Cardiac septum (tissue), 1 donor: Measurements from ENCODE around the gene JUND. TPM values are rescaled to one million over a fixed set of nuclear protein-coding genes. Genes with fewer than 3 reads are reported as not detected.
"Not testable (repeated sequence)": the region's sequence is repeated elsewhere in the genome, so short reads cannot be mapped to it uniquely, and the experiment has no call there.

ENCODE experiments used
- DNase-seq: peaks from one replicate; pipeline ENCODE4 v3.0.0-alpha.2; 2020; ENCODE audit warnings: low spot score
- intact Hi-C: fragments of 100-400 bp; cut with DNase I; formaldehyde crosslinking; loops from one replicate; pipeline ENCODE4 v1.14.0; 2022
- long read RNA-seq: library from polyadenylated mRNA; unstranded; transcript quantifications from one replicate; pipeline ENCODE4 v2.0.0, GENCODE V29; 2021
- total RNA-seq: library from RNA; stranded (reverse); fragmentation: NEBNext Ultra II Directional; extraction: Animal tissue kit (Norgen Biotek cat#: 25700); gene quantifications from one replicate; pipeline ENCODE4 v1.2.1, GENCODE V29; 2021
- donor health status: DM: no; HTN: no; CAD: no.

The JUND gene
- total RNA-seq, result 140 TPM
- long read RNA-seq, transcript JUND-201 (1 exons, 1,863 nt), result major isoform, 575 of 575 reads
- long read RNA-seq, partial matches to known transcripts, result 0 of 575 reads
- long read RNA-seq, other reads (novel, unspliced or antisense), result 0 of 575 reads

DNA sequence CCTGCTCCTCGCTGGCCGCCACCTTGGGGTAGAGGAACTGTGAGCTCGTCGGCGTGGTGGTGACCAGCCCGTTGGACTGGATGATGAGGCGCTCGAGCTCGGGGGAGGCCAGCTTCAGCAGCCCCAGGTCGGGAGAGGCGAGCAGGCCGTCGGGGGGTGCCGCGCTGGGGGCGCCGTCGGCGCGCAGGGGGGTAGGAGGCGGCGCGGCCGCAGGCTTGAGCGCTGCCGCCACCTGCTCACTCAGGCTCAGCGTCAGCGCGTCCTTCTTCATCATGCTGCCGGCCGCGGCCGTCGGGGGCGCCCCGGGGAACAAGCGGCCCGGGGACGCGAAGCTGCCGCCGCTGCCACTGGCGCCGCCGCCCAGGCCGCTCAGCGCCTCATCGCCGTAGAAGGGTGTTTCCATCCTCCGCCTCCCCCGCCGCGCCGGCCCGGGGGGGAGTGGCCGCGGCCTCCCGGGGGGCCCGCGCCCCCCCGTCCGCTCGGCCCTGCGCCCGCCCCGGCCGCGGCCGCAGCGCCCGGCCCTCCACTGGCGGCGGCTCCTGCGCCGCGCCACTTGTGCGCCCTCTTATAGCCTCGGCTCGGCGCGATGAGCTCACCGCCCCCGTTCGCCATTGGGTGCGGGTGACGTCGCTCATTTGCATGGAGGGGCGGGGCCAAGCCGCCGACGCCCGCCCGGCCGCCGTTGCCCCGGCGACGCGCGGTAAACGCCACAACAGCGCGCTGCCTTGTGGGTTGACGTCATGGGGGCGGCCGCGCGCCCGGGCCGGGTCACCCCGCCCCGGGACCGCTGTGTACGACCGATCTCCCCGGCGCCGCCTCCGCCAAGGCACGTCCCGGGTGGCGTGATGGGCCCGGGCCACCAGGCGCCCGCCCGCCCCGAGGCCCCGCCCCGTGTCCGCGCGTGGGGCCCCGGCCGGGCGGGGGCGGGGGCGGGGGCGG is at the start of gene JUND:
Gene JUND, minus strand, starts transcription at position 541 of the 939 bp plus-strand sequence. Its CDS starts 138 bp downstream, at position 403.
- DNase-seq, result peak; percentile 98

DNA sequence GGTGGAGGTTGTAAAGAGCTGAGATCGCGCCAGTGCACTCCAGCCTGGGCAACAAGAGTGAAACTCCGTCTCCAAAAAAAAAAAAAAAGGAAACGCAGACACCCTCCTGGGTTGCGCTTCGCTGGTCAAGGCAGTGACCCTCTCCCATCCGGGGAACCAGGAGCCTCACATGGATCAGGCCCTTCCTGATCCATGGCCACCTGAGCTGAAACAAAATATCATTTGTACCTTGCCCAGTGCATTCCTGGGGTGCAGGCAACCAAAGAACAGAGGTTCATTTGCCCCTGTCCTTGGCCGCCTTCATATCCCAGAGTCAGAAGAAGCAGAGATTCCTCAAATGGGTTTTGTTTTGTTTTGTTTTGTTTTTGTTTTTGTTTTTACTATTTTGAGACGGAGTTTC is 49.4 kb upstream of the JUND start:
- intact Hi-C loops, result no loop called here

More for the DNA sequence above, at the start of gene JUND:
- intact Hi-C loops, result loop anchor here (1.0 kb wide), 1 partner anchor 23 kb away; no protein-coding TSS in a partner anchor

DNA sequence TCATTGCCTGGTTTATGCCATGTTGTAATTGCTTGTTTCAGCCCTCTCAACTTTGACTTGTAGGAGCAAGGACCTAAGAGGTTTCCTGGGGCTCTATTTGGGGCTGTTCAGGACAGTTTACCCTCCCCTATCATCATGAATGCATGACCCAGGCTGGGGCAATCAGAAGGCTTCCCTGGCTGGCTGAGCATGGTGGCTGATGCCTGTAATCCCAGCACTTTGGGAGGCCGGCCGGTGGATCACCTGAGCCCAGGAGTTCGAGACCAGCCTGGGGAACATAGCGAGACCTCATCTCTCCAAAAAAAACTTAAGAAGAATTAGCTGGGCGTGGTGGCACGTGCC is 47.6 kb upstream of the JUND start:
- intact Hi-C loops, result loop anchor here (10.0 kb wide), 1 partner anchor 214 kb away; no protein-coding TSS in a partner anchor
- no peak for DNase-seq

More for the DNA sequence above, 49.4 kb upstream of the JUND start:
- no peak for DNase-seq

DNA sequence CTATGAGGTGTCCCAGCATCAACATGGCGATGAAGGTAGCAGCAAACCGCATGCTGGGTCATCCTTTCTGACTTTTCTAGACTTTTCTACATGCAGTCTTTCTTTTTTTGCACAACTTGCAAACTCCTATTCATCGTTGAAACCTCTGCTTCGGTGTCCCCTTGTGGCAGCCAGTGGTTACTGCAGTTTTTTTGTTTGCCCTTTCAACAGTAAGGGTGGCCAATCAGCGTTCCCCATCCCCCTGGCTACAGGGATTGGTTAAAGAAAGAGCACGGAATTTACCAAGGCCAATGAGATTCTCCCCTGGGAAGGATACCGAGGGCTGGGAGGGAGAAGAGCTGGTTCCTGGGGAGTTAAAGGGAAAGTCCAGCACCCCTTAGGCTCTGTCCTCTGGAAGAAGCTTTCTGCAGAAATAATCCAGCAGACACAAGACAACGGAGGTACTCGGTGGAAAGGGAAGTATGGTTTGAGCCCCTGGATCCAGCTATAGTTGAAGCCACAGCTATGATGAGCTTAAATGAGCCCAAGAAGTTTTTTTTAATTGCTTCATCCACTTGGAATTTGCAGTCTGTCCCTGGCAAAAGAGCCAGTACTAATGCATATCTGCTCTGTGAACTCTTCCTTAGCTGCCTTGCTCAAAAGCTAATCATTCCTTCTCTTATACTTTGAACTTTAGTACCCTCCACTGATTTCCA is 47.1 kb upstream of the JUND start:
- intact Hi-C loops, result loop anchor here (1.0 to 10.0 kb wide), 2 partner anchors 49 to 214 kb away; no protein-coding TSS in a partner anchor
- DNase-seq, result peak; percentile 93

DNA sequence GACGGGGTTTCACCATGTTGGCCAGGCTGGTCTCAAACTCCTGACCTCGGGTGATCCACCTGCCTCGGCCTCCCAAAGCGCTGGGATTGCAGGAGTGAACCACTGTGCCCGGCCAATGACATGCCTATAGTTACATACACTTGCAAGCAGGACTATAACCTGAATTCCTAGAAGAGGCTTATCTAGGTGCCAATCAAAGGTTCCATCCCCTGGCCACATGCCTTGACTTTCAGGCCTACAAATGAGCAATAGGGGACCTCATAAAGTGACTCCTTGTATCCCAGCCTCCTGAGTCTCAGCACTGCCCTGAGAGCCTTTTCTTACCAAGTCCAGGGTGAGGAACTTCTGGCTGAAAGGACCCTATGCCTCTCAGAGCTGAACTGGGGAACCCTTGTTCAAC is 45.4 kb upstream of the JUND start:
- intact Hi-C loops, result loop anchor here (10.0 kb wide), 1 partner anchor 212 kb away; no protein-coding TSS in a partner anchor
- DNase-seq, result no peak

DNA sequence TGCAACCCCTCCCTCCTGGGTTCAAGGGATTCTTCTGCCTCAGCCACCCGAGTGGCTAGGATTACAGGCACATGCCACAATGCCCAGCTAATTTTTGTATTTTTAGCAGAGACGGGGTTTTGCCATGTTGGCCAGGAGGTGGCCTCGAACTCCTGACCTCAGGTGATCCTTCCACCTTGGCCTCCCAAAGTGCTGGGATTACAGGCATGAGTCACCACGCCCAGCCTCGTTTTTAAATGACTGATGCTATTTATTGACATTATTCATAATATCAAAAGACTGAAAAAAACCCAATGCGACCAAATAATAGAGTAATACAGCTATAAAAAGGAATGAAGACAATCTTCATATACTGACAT is 42.9 kb upstream of the JUND start:
- not testable (repeated sequence) for DNase-seq
- intact Hi-C loops, result loop anchor here (5.0 to 10.0 kb wide), 2 partner anchors 122 to 210 kb away; partner anchors contain the start of gene RAB3A

DNA sequence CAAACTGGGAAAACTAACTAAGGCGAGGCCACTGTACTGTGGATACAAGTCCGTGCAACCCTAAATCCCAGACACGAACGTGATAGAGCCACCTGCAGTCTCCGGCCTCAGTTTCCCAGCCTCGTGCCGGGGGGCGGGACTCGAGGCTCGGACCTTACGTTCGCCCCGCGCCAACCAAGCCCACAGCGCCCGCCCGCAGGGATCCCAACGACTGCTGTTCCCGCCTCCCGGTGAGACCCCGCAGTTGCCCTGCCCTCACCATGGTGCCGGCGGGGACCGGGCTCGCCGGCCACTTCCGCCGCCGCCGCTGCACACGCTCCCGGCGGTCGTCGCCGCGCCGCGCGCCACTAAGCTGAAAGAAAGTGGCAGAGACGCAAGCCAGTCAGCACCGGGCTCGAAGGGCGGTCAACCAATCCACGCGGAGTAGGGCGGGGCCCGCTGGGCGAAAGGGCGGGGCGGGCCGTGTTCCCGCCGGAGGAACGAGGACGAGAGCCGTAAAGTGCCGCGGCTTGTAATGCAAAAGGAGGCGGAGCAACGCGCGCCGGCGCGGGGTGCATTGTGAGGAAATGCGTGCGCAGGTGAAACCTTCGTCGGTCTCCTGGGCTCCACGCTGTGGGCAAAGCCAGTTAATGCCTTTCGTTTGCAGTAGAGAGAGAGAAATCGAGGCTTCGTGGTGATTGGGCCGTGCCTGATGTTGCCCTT is 41.5 kb upstream of the JUND start, which contains the start of gene LSM4:
Gene LSM4, minus strand, starts transcription at position 318 of the 702 bp plus-strand sequence. Its CDS starts 56 bp downstream, at position 262.
- peak; percentile 99 for DNase-seq
- intact Hi-C loops, result loop anchor here (1.0 to 10.0 kb wide), 4 partner anchors 16 to 208 kb away; partner anchors contain the start of gene RAB3A

DNA sequence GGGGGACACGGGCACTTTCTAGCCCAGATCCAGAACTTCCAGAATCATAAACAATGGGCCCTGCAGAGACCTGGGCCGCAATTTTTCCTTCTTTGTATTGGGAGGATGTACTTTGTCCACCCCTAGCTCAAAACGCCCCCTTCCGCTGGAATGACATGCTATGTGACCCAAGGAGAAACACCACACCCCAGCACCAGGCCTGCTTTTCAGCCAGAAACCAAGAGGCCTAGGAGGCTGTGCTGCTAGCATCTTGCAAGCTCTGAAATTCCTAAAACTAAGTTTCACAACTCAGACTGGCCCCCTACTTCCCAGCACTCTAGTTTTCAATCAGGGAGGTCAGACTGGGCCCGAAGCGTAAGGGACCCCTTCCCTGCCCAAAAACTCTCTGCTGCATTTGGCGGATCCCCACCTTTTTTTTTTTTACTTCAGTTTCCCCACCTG is 40.9 kb upstream of the JUND start:
- intact Hi-C loops, result loop anchor here (2.0 to 10.0 kb wide), 3 partner anchors 16 to 208 kb away; partner anchors contain the start of gene RAB3A
- DNase-seq, result no peak

DNA sequence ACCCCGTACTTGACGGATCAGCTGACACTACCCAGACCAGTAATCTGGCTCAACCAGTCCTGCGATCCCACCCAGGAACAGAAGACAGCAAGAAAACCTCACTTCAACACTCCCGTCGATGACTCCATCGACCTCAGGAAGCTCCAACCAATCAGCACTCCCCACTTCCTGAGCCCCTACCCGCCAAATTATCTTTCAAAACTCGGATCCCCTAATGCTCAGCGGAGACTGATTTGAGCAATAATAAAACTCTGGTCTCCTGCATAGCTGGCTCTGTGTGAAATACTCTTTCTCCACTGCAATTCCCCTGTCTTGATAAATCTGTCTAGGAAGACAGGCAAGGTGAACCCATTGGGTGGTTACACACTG is 40.3 kb upstream of the JUND start:
- intact Hi-C loops, result loop anchor here (2.0 to 10.0 kb wide), 3 partner anchors 15 to 207 kb away; partner anchors contain the start of gene RAB3A
- no peak for DNase-seq

DNA sequence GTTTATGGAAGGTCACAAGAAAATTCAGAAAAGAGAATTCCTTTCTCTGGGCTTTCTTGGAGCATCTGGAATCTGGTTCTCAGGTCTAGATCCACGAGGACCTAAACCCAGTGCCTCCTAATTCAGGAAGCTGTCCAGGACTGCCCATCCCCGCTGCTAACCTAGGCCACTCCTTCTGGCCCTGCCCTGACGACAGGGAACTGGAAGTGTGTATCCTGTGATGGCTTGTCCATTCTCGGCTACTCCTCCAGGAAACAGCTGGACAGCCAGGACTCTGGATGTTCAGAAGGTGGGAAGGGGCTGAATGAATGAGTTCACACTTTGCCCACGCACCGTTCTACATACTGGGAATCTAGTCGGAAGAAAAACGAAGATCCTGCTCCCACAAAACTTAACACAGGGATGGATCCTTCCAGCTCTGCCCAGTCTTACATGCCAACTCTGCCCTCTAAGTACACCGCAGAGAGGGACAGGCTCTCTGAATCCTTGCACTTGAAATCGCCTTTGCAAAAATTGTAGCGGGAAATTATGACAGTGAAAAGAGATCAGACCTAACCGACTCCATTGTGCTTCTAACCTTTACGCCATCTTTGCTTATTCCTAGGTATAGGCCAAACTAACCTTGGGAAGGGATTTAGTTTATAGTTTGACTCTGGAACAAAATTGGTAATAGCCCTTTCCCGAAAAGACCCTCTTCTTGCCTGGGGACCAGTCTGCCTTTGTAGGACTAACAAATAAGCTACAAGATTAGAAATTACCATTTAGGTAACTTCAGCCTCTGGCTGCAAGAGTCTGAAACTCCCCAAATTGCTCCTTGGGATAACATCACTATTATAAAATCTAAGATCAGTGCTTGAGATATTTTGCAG is 39.7 kb upstream of the JUND start:
- no peak for DNase-seq
- intact Hi-C loops, result loop anchor here (5.0 to 10.0 kb wide), 2 partner anchors 119 to 206 kb away; partner anchors contain the start of gene RAB3A

DNA sequence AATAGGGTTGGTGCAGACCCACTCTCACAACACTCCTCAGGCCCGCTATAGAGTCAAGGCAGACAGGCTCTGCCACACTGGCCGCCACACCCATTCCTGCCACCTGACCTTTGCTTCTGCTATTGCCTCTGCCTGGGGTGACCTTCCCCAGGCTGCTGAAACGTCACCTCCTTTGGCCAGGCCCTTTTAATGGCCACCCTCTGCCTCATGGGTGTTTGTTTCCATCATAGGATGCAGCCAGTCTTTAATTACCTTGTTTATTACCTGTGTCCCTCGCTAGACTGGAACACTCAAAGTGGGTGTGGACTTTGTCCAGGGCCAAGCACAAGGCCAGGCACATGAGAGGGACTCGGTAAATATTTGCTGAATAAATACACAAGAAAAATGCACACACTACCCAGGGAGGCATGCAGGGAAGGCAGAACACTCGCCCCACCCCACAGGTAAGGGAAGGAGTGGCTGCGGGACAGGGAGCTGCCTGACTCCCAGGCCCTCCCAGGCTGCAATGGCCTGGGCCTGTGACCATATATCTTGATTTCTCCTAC is 38.2 kb upstream of the JUND start:
- no peak for DNase-seq
- intact Hi-C loops, result loop anchor here (5.0 to 10.0 kb wide), 2 partner anchors 117 to 205 kb away; partner anchors contain the start of gene RAB3A

DNA sequence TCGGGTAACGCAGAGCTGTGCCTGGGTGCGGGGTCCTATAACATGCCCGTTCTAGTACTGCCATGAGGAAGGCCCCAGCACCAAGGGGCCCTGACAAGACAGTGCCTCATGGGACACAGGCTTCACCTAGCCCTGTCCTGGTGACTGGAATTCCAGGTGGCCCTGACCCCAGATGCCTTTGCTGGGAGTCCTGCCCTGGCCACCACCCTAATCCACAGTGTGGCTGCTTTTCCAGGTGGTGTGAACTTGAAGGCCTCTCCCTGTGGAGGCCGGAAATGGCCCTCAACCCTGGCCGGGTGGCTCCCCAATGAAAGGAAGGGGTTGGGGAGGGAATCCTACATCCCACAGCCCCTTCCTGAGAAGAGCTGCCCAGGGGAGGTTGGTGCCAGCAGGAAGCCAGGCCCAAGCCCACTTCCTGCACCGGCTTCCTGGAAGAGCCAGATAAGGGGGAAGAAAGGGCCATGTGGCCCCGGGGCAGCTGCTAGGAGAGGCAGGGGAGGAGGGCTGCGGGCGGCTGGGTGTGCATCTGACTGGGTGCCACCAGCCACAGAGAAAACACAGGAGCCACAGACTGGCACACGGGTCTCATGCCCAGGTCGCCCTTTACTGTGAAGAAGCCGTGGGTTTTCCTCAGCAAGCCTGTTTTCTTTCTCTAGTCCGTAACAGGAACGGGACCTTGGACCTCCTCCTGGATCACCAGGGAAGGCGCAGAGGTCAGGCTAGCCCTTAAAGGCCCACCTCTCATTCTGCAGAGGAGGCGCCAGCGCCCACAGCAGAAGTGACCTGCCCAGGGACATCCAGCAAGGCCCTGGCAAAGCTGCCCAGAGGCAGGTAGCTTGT is 36.8 kb upstream of the JUND start:
- DNase-seq, result no peak
- intact Hi-C loops, result no loop called here

DNA sequence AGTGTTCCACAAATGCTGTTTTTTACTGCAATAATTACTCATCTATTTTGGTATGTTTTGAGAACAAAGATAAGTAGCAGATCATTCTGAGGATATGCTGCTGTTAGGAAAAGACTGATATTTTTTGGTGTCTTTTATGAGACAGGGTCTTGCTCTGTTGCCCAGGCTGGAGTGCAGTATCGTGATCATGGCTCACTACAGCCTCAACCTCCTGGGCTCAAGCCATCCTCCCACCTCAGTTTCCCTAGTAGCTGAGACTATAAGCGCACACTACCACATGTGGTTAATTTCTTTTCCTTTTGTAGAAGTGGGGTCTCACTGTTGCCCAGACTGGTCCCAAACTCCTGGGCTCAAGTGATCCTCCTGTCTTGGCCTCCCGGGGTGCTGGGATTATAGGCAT is 32.0 kb upstream of the JUND start:
- DNase-seq, result no peak
- intact Hi-C loops, result no loop called here

DNA sequence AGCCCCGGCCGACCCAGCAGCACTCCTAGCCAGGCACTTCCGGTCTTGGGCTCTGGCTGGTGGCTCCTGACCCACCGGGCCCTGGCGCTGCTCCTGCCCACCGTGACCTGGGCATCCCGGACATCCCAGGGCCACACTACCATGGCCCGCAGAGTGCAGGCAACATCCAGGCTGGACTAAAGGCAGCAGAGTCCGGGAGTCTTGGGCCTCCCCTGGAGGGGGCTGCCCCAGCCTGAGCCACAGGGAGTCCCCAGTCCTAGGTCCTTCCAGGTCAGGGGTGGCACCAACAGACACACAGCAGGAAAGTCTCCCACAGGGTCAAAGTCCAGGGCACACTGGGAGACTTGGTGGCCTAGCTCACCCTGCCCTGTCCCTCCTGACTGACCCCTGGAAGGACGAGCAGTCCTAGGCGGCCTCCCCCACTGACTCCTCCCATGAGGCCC is 30.7 kb upstream of the JUND start:
- intact Hi-C loops, result no loop called here
- DNase-seq, result no peak

DNA sequence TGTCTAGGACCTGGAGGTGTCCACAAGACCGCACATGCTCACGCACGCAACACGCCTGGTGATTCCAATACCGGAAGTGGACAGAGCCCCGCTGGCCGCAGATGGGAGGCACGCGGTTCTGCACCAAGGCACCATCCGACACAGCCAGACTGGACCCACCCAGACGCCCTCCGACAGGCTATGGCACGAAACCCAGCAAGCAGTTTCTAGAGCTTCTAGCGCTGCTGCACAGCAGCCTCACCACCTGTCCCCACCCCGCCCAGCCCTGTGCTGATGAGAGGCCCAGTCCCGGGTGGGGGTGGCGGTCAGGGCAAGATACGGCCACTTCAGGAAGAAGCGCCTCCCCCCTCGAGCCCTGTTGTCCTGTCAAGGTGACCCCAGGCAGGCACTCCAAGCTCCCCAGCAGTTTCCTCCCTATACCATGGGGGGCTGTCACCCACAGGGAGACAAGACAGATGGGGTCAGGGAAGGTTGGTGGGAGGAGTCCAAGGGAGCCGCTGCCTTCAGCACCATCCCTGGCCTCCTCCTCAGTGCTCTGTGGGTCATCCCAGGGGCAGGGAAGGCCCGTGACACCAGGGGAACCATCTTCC is 30.2 kb upstream of the JUND start:
- intact Hi-C loops, result no loop called here
- no peak for DNase-seq

DNA sequence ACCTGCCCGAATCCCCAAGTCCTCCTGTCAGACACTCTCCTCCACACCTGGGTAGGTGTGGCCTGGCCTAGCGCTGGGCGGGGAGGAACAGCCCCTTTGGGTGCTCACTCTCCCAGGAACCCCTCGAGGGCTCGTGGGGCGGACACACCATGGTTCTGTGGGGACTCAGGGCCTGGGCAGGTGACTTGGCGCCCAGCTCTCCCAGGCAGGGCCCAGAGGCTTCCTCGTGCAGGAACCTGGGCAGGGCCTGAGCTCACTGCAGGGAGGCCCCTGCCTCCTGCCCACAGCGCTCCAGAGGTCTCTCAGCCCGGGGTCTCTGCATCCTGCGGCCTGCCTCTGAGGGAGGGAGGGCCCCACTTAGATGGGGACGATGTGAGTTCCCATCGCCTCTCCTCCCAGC is 29.5 kb upstream of the JUND start:
- intact Hi-C loops, result no loop called here
- DNase-seq, result no peak
